HG03439 (cell line): ENCODE data around the gene KIF2C.
A peak's percentile ranks its signal among the peaks of the same experiment; 100 is the strongest.
"Not testable (repeated sequence)": the region's sequence is repeated elsewhere in the genome, so short reads cannot be mapped to it uniquely, and the experiment has no call there.

ENCODE experiments used
- ATAC-seq: cut with Tn5 transposase; IDR thresholded peaks from one replicate; pipeline ENCODE4 v1.9.1; 2021; ENCODE audit warnings: mild to moderate bottlenecking, moderate library complexity; ENCODE audit not compliant: unreplicated experiment

KIF2C gene

DNA sequence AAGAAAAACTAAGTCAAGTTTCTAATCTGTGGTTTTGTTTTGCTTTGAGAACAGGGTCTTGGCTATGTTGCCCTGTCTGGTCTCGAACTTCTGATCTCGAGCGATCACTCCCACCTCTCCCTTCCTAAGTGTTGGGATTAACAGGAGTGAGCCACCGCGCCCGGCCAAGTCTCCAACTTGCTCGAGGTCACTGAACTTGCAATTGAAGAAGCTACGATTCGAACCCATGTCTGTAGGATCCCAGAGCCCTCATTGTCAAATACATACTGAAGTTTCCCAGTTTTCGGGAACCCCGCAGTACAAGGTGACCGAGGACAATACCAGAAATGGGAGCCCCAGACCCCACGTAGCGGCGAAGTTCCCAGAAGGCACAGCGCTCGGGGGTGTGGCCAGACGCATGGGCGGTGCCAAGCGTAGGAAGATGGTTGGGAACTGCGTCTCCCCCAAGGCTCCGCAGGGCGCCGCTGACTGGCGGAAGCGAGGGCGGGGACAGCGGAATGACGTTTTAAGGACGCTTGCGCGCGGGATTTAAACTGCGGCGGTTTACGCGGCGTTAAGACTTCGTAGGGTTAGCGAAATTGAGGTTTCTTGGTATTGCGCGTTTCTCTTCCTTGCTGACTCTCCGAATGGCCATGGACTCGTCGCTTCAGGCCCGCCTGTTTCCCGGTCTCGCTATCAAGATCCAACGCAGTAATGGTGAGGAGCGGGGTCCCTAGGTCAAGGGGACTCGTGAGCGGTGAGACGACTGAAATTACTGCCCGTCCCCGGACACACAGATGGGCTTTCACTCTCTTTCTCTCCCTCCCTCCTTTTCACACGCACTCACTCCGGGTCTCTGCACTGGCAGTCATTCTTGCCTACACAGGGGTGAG lies at the start of gene KIF2C:
Gene KIF2C, plus strand, starts transcription at position 531 of the 872 bp plus-strand sequence. Its CDS starts 96 bp downstream, at position 627.
- ATAC-seq = peak; percentile 94

DNA sequence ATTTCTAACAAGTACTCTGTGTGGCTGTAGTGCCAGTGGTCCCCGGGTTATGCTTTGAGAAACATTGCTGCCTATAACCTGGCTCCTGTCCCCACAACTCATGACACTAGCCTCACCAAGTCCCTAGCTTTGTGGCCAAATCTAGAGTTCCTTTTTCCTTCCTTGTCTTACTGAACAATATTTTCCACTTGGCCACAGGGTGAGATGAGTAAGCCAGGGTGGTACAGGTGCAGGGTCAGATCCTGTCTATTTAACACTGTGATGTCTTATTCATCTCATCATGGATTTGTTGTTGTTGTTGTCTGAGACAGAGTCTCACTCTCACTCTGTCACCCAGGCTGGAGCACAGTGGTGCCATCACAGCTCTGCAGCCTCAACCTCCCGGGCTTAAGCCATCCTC lies 46.5 kb upstream of the KIF2C start:
- no peak for ATAC-seq

DNA sequence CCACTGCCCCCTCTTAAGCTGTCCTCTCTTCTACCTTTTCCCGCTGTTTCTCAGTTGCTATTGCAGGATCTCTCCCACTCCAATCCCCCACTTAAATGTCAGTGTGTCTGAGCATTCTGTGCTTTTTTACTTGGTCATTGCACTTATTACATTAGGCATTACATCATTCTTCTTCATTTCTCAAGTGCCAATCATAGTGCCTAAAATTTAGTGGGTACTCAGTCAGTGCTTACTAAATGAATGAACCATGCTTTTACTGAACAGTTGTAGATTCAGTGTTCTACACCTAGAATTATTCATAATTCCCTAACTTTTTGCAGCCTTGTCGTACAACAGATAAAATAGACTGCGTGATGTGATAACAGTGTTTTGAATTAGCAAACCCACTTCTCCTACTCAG lies 45.7 kb upstream of the KIF2C start:
- ATAC-seq = no peak

- no peak for ATAC-seq
Observed at GRCh38 chr1:44694863-44695478, 44.7 kb upstream of the KIF2C start.

GRCh38 chr1:44695671-44696070 lies 44.0 kb upstream of the KIF2C start:
- ATAC-seq = no peak

GRCh38 chr1:44696101-44696500 lies 43.5 kb upstream of the KIF2C start:
- ATAC-seq = no peak

GRCh38 chr1:44696789-44697345 lies 42.8 kb upstream of the KIF2C start:
- no peak for ATAC-seq

DNA sequence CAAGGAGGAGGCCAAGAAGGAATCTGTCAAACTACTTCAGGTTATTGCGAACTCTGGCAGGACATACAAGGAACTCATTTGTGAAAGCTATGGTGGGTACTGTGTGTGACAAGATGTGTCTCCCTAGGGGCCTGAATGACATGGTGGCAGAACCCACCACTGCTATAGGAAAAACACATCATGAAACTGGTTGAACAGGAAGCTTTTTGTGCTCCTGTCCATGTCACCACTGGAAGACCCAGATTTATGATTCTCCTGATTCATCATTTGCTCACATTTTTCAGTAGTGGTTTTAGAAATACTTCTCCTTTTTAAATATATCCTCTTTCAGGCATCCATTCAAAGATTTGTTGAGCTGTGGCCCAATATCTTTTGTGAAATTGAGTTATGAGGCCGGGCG lies 41.5 kb upstream of the KIF2C start:
- ATAC-seq = no peak

- not testable (repeated sequence) for ATAC-seq
Observed at GRCh38 chr1:44699375-44699774, 40.3 kb upstream of the KIF2C start.

- ATAC-seq = no peak
Observed at GRCh38 chr1:44700573-44700972, 39.1 kb upstream of the KIF2C start.

DNA sequence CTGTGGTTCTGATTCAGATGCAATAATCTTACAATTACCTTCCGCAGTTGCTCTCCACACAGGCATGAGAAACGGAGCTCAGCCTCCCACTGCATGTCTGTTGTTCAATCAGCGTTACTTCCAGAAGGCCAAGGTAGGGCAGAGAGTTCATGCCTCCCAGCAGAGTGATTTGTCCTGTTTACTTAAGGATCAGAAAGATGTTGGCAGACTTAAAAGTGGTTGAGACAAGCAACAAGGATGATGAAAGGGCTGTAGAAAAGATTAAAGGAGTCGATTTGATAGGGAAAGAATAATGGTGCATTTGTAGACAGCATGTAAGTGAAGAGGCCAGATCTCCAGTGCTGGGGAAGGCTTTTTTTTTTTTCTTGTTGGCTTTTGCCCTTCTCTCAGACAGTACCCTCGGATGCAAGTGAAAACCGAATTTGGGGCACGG lies 38.5 kb upstream of the KIF2C start:
- ATAC-seq = no peak

DNA sequence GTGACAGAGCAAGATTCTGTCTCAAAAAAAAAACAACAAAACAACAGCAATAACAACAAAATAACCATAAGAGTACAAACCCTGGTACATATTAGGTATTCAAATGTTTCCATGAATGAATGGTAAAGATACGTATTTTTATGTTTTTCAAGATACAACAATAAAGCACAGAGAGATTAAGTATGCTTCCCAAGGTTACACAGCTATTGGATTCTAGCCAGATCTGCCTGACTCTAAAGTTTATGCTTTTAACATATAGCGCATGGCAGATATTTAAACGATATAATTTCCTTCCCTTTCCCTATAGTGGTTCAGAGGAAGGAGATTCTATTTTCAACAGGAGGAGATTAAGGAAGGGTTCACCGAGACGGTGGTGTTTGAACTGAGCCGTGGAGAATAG lies 34.2 kb upstream of the KIF2C start:
- ATAC-seq = no peak

- ATAC-seq = no peak
Observed at GRCh38 chr1:44705938-44706337, 33.7 kb upstream of the KIF2C start.

DNA sequence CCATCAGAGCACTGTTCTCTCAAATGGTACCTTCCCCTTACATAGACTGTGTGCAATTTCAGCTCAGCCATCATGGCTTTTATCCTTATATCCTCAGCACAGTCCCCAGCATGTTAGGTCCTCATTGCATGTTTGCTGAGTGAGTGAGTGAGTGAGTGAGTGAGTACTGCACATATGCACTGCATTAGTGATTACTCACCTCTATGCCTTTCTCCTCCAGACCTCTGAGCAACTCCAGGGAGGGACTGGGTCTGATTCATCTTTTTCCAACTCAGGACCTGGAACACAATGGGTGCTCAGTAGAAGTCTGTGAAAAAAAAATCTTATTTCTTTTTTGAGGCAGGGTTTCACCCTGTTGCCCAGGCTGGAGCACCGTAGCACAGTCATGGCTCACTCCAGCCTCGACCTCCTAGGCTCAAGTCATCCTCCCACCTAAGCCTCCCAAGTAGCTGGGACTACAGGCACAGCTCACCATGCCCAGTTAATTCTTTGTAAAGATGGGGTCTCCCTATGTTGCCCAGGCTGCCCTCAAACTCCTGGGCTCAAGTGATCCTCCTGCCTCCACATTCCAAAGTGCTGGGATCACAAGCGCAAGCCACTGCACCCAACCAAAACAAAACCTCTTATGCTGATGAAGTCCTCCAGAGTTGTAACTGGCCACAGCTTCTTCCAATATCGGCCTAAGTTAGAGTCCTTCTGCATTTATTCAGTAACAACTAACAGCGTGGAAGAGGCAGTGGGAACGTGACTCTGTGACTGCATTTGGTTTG lies 32.3 kb upstream of the KIF2C start:
- ATAC-seq = no peak

DNA sequence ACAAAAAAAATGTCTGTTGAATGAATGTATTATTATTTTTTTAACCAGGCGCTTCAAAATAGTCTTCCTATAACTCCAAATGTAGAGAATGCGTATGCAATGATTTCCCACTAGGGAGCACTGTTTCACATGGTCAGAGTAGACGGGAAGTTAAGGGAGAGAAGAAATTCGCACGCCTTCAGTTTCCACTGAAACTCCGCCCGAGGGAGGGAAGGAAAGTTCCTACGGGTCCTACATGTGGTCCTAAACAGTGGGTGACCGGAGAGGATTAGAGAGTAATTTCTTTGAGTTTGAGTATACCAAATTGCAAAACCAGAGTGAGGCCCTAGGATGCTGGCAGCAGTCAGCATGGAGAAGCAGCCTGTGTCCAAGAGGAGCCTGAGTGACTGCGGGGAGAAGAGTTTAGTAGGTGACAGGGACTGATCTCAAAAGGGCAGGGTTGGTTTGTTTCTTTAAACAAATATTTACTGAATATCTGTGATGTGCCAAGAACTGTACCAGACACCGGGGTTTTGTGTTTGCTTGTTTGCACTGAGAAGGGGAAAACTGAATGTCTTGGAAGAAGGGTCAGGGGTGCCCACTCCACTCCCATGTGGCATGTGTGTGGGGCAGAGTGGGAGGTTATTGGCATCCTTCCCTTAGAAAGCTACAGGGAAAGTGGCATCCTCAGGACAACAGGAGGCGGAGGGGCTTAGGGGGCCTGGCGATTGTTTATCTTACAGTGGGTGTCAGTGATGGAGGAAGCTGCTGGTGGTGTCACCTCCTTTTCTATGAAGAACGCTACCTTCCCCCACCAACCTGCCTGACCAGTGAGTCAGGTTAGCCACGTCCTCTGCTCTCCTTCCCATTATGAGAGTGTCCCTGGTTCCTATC lies 31.4 kb upstream of the KIF2C start:
- ATAC-seq = no peak

- ATAC-seq = no peak
Observed at GRCh38 chr1:44713321-44713781, 26.3 kb upstream of the KIF2C start.

GRCh38 chr1:44714532-44714931 lies 25.1 kb upstream of the KIF2C start:
- no peak for ATAC-seq

DNA sequence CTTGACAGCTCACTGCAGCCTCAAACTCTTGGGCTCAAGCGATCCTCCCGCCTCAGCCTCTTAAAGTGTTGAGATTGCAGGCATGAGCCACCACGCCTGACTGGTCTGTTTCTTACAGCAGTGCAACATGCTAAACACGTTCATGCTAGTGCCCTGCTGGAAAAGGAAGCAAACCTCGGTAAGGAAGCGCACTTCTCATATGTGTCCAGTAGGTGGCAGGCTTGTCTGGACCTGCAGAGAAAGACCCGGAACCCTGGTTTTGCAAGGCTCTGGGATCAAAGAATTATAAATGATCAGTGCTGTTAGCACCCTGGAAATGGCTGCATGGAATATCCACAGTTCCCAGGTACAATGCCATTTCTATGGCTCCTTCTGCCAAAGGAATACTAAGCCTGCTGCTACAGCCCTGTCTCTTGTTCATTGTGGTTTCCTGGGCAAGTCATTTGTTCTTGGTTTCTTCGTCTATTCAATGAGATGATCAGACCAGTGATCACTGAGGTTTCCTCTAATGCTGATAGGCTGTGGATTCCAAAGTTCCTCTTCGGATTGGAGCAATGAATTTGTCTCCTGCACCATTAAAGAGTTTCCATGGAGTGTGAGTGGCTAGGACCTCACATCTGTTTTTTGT lies 24.6 kb upstream of the KIF2C start:
- peak; percentile 53 for ATAC-seq

- no peak for ATAC-seq
Observed at GRCh38 chr1:44717156-44717555, 22.5 kb upstream of the KIF2C start.

- no peak for ATAC-seq
Observed at GRCh38 chr1:44717653-44718052, 22.0 kb upstream of the KIF2C start.
